Smooth muscle cell (in vitro differentiated cells): Measurements from ENCODE around the gene WFDC12. TPM values are rescaled to one million over a fixed set of nuclear protein-coding genes. Genes with fewer than 3 reads are reported as not detected.
A peak's percentile ranks its signal among the peaks of the same experiment; 100 is the strongest.

Experiments
- DNase-seq: peaks from one replicate; lab custom pipeline; 2025; ENCODE audit not compliant: unreplicated experiment; lab: John Stamatoyannopoulos, UW
- H2AFZ ChIP-seq: fragments of 200-600 bp; sonication (generic); 2 replicates; pipeline ENCODE4 v1.6.0; 2016; ENCODE audit warnings: antibody characterized with exemption, low read depth, mild to moderate bottlenecking
- H3F3A ChIP-seq: fragments of 200-600 bp; sonication (generic); 2 replicates; pipeline ENCODE4 v1.6.0; 2017; ENCODE audit warnings: antibody characterized with exemption, low read depth
- H3K27ac ChIP-seq: fragments of 200-600 bp; sonication (generic); 2 replicates; pipeline ENCODE4 v1.5.1; 2016; ENCODE audit warnings: low read depth, mild to moderate bottlenecking
- H3K27me3 ChIP-seq: fragments of 200-600 bp; sonication (generic); 2 replicates; pipeline ENCODE4 v1.6.1; 2016; ENCODE audit warnings: low read depth, mild to moderate bottlenecking
- H3K36me3 ChIP-seq: fragments of 200-600 bp; sonication (generic); 2 replicates; pipeline ENCODE4 v1.5.1; 2016; ENCODE audit warnings: low read depth
- H3K4me1 ChIP-seq: fragments of 200-600 bp; sonication (generic); 2 replicates; pipeline ENCODE4 v1.5.1; 2016; ENCODE audit warnings: low read depth
- H3K4me2 ChIP-seq: fragments of 200-600 bp; sonication (generic); 2 replicates; pipeline ENCODE4 v1.6.0; 2016; ENCODE audit warnings: mild to moderate bottlenecking
- H3K4me3 ChIP-seq: fragments of 200-600 bp; sonication (generic); 2 replicates; pipeline ENCODE4 v1.5.1; 2016; ENCODE audit warnings: mild to moderate bottlenecking
- H3K79me2 ChIP-seq: fragments of 200-600 bp; sonication (generic); 2 replicates; pipeline ENCODE4 v1.6.0; 2016; ENCODE audit warnings: low read depth, mild to moderate bottlenecking
- H3K9ac ChIP-seq: fragments of 200-600 bp; sonication (generic); 2 replicates; pipeline ENCODE4 v1.6.0; 2016; ENCODE audit warnings: low read depth
- H3K9me3 ChIP-seq: fragments of 200-600 bp; sonication (generic); replicated peaks from 2 replicates; pipeline ENCODE4 v1.5.1; 2016; ENCODE audit warnings: low read depth
- H4K20me1 ChIP-seq: fragments of 200-600 bp; sonication (generic); 2 replicates; pipeline ENCODE4 v1.6.0; 2016; ENCODE audit warnings: low read depth
- CTCF ChIP-seq: fragments of 200-600 bp; sonication (generic); IDR thresholded peaks from 2 replicates; pipeline ENCODE4 v1.5.1; 2017; ENCODE audit warnings: borderline replicate concordance, mild to moderate bottlenecking, antibody characterized with exemption; ENCODE audit not compliant: insufficient read depth, poor library complexity, severe bottlenecking
- WGBS: methylation state at CpG from one replicate; pipeline ENCODE4 v1.1.7; 2016; ENCODE audit warnings: low lambda C conversion rate; 5-methylcytosine and 5-hydroxymethylcytosine counted together
- polyA plus RNA-seq: library from polyadenylated mRNA; unstranded; fragments of >200 nt; fragmentation: Nextera tagmentation; extraction: Ambion mirVana; gene quantifications from 2 replicates; pipeline ENCODE4 v1.2.1, GENCODE V29; 2016
- total RNA-seq: library from RNA; depleted of rRNA; stranded (reverse); fragments of >200 nt; gene quantifications from 2 replicates; pipeline ENCODE4 v1.2.3, GENCODE V29; 2014

The WFDC12 gene
- total and polyA plus RNA-seq, 2 experiments from 2014 or later: not detected

GRCh38 chr20:45111799-45112471 lies 12.3 kb downstream of the WFDC12 start:
- WGBS: 62% methylated on average over 17 of the region's 17 CpGs

GRCh38 chr20:45111285-45111684 lies 13.0 kb downstream of the WFDC12 start:
- Histone ChIP-seq H3K27ac (no peak overlapping the region), H3F3A (no peaks in the 10 kb centered on the region)
- WGBS: 90% methylated on average over 11 of the region's 11 CpGs

More at GRCh38 chr20:45111799-45112471, 12.3 kb downstream of the WFDC12 start:
- no peaks in the 10 kb centered on the region for H3F3A ChIP-seq
- no peaks in the 10 kb centered on the region for H3K36me3 ChIP-seq
- no peaks in the 10 kb centered on the region for H3K27me3 ChIP-seq
- H3K4me2 ChIP-seq: no peak overlapping the region
- no peaks in the 10 kb centered on the region for H3K79me2 ChIP-seq
- TF ChIP-seq CTCF: peak; percentile 70
- no peaks in the 10 kb centered on the region for H3K9me3 ChIP-seq
- H3K9ac ChIP-seq: no peak overlapping the region
- no peaks in the 10 kb centered on the region for H3K4me1 ChIP-seq
- H3K27ac ChIP-seq: no peak overlapping the region
- no peak overlapping the region for H3K4me3 ChIP-seq
- H4K20me1 ChIP-seq: no peaks in the 10 kb centered on the region
- no peak for DNase-seq
- no peak overlapping the region for H2AFZ ChIP-seq

GRCh38 chr20:45110301-45110700 lies 14.0 kb downstream of the WFDC12 start:
- Histone ChIP-seq H3K4me1 (no peaks in the 10 kb centered on the region), H3K9me3 (no peaks in the 10 kb centered on the region), H3K9ac (no peak overlapping the region), H3K4me3 (no peak overlapping the region), H3K27ac (no peak overlapping the region), H3K27me3 (no peaks in the 10 kb centered on the region), H4K20me1 (no peaks in the 10 kb centered on the region), H3K4me2 (no peak overlapping the region), H2AFZ (no peak overlapping the region), H3K36me3 (no peaks in the 10 kb centered on the region), H3F3A (no peaks in the 10 kb centered on the region), H3K79me2 (no peaks in the 10 kb centered on the region)
- 96% methylated on average over 11 of the region's 11 CpGs for WGBS
- no peak for TF ChIP-seq CTCF
- no peak for DNase-seq

More at GRCh38 chr20:45111285-45111684, 13.0 kb downstream of the WFDC12 start:
- no peak for TF ChIP-seq CTCF
- no peaks in the 10 kb centered on the region for H3K4me1 ChIP-seq
- no peak overlapping the region for H2AFZ ChIP-seq
- H3K36me3 ChIP-seq: no peaks in the 10 kb centered on the region
- H4K20me1 ChIP-seq: no peaks in the 10 kb centered on the region
- H3K27me3 ChIP-seq: no peaks in the 10 kb centered on the region
- no peak overlapping the region for H3K9ac ChIP-seq
- no peak overlapping the region for H3K4me3 ChIP-seq
- no peak for DNase-seq
- H3K4me2 ChIP-seq: no peak overlapping the region
- H3K79me2 ChIP-seq: no peaks in the 10 kb centered on the region
- H3K9me3 ChIP-seq: no peaks in the 10 kb centered on the region

- 91% methylated on average over 8 of the region's 8 CpGs for WGBS
- no peak for DNase-seq
Observed at GRCh38 chr20:45109634-45110033, 14.6 kb downstream of the WFDC12 start.

More at GRCh38 chr20:45109634-45110033, 14.6 kb downstream of the WFDC12 start:
- no peaks in the 10 kb centered on the region for H3K9me3 ChIP-seq
- H2AFZ ChIP-seq: no peak overlapping the region
- no peaks in the 10 kb centered on the region for H3K27me3 ChIP-seq
- TF ChIP-seq CTCF: no peak
- H3K4me1 ChIP-seq: no peaks in the 10 kb centered on the region
- H3K9ac ChIP-seq: no peak overlapping the region
- no peak overlapping the region for H3K27ac ChIP-seq
- H3K4me2 ChIP-seq: no peak overlapping the region
- no peaks in the 10 kb centered on the region for H3K79me2 ChIP-seq
- no peaks in the 10 kb centered on the region for H3F3A ChIP-seq
- no peaks in the 10 kb centered on the region for H4K20me1 ChIP-seq
- H3K36me3 ChIP-seq: no peaks in the 10 kb centered on the region
- no peak overlapping the region for H3K4me3 ChIP-seq
